HG03460 (cell line): ENCODE measurements around the gene PNKD.
"Not testable (repeated sequence)": the region's sequence is repeated elsewhere in the genome, so short reads cannot be mapped to it uniquely, and the experiment has no call there.

Experiments
- ATAC-seq: cut with Tn5 transposase; IDR thresholded peaks from one replicate; pipeline ENCODE4 v1.9.1; 2021; ENCODE audit not compliant: unreplicated experiment

PNKD gene

DNA sequence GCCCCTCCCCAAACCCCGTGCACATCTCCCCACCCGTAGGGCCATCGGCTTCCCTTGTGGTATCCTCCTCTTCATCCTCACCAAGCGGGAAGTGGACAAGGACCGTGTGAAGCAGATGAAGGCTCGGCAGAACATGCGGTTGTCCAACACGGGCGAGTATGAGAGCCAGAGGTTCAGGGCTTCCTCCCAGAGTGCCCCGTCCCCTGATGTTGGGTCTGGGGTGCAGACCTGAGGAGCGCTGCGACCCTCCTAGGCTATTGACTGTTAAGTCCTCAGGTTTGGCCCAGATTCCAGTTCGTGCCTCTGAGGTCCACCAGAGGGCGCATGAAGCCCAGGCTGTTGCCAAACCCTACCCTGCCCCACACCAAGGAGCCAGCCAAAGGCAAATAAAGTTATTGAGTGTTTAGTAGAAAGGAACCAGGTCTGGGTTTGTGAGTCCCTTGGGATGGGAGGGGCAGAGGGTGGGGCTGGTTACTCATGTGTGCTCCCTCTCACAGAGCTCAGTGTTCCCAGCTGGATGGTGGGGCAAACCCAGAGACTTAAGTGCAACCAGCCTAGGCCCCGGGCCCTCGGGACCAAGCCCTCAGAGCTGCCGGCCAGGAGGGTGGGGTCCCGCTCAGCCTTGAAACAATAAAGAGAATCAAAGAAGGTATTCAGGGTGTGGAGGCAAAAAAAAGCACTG, 2.4 kb downstream of the PNKD start:
- peak; percentile 21 for ATAC-seq

DNA sequence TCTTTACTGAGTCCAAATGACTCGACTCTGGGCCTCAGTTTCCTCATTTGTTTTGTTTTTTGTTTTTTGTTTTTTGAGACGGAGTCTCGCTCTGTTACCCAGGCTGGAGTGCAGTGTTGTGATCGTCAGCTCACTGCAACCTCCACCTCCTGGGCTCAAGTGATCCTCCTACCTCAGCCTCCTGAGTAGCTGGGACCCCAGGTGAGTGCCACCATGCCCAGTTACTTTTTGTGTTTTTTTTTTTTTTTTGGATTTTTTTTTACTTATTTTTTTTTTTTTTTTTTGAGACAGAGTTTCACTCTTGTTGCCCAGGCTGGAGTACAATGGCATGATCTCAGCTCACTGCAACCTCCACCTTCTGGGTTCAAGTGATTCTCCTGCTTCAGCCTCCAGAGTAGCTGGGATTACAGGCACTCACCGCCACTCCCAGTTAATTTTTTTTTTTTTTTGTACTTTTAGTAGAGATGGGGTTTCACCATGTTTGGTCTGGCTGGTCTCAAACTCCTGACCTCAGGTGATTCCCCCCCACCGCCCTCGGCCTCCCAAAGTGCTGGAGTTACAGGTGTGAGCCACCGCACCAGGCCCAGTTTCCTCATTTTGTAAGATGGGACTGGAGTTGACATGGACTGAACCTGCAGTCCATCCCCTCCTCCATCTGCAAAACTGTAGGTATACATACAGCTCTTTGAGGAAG, 3.0 kb downstream of the PNKD start:
- not testable (repeated sequence) for ATAC-seq

DNA sequence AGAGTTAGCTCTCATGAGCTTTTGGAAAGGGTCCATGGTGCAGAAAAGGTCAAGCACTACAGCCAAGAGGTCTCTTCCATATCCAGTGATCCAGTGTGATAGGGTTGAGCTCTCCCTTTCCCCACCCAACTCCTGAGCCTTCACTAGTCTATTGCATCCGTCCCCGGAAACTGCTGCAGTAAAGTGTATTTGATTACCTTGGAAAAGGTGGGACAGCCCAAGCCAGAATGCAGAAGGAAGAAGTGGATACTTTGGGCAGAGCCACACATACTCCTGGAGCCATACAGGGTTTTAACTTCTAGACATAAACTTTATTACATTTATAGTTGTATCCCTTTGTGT, 3.6 kb downstream of the PNKD start:
- ATAC-seq: no peak

DNA sequence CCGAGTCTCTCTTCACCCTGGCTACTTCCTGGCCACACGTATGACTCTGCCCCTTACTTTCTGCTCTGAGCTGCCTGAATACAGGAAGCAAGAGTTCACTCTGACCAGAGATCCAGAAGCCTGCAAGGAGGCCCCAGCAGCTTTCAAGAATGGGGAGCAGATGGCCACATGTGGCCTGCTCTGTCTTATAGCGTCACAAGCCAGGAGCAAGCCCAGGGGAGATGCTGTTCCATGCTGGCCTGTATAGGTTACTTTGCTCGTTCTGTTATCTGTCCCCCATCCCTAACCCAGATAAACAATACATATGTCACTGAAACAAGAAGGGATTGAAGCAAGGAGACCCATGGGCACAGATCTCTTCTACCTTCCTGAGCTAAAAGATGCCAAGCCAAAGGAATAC, 4.3 kb downstream of the PNKD start:
- no peak for ATAC-seq

DNA sequence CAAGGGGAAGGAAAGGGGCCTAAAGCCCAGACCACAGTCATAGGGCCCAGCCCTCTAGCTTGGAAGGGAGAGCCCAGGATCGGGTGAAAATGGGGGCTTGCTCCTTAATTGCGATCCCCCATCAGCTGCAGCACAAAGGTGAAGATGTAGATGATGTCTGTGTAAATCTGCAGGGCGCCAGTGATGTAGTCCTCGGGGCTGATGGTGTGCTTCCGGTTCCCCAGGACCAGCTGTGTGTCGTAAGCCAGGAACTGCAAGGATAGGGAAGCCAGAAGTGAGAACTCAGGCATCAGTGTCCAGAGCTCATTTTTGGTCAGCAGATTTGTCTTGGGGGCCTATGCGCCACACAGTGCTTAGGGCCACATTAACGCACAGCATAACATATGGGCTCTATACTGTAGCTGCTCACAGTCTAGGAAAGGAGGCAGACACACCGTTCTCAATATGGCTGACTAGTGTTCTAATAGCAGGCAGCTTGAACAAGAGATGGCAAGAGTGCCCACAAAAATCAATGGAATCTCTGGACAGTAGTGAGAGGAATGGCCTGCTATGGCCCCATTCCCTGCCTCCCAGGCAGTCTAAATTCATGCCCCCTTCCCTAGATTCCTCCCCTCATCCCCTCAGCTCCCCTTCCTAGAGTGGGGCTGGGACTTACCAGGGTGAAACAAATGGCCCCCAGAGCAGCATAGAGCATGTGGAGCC, 5.2 kb downstream of the PNKD start:
- ATAC-seq: no peak

DNA sequence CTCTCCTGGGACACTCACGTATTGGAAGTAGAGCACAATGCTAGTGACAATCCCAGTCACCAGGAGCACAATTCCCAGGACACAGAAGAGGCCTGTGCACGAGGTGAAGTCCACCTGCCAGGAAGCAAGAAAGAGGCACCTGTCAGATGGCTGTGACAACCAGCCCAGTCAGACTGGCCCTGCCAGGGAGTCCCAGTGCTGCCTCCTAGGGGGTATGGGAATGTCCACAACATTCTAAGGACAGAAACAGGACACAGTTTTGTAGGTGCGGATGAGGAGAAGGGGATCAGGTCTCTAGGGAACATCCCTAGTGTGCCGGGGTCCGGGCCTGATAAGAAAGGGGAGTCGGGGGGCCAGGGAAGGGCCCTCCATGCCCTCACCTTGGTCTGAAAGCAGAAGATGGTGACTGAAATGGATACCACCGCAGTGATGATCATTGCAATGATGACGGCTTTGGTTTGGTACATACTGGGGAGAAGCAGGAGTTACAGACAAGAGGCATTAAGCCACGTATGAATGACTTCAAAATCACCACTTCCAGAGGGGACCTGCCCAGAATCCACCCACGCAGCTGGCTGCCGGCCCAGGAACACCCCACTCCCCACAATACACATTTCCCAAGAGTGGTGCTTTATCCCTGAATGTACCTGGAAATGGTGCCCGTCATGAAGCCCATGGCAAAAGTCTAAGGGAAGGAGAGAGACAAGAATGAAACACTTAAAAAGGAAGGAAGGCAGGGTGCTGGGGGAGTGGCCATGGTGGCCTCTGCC, 6.9 kb downstream of the PNKD start:
- no peak for ATAC-seq

DNA sequence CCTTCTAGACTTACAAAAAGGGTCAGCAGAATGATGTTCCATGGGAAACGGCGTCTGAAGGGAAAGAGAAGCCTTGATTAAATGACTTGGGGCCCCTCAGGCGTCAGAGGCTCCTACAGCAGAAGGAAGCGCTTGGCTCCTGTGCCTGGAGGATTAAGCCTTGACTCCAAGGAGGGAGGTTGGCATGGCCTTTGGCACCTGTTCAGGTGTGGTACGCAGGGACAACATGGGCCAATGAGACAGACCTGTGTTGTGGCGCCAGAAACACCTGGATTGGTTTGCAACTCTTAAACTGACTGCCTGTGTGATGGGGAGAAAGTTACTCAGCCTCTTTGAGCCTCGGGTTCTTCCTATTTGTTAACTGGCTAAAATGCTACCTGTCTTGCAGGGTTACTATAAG, 7.6 kb downstream of the PNKD start:
- ATAC-seq: no peak

DNA sequence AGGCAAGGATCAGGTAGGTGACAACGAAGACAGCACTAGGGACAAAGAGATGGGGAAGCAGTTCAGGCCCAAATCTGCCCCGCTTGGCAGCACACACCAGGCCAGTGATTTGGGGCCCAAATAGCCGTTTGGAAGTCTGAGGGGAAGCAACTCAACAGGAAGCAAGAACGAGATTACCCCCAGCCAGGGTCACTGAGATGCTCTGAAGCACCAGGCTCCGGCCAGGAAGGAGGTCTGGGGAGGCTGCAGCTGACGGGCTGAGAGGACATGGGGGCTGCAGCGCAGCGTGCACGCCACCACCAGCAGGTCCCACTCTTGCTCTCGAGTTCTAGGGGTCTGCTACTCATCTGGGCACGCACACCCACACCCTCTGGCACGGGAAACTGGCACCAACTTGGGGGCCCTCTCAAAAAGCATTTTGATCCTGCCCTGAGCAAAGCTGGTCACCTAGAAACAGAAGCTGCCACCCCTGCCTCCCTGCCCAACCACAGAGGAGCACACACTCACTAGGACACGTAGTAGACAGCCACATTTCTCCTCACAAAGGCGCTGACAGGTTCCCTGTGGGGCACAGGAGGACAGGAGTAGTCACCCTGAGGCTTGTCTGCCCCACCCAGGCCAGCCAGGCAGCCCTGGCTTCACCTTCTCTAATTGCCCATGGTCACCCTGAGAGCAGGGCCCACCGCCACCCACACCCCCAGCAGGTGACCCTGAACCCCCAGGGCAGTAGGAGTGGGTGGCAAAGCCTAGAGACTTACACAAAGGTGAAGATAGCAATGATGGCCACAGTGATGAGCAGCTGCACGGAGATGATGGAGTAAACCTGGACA, 8.4 kb downstream of the PNKD start:
- ATAC-seq: no peak

DNA sequence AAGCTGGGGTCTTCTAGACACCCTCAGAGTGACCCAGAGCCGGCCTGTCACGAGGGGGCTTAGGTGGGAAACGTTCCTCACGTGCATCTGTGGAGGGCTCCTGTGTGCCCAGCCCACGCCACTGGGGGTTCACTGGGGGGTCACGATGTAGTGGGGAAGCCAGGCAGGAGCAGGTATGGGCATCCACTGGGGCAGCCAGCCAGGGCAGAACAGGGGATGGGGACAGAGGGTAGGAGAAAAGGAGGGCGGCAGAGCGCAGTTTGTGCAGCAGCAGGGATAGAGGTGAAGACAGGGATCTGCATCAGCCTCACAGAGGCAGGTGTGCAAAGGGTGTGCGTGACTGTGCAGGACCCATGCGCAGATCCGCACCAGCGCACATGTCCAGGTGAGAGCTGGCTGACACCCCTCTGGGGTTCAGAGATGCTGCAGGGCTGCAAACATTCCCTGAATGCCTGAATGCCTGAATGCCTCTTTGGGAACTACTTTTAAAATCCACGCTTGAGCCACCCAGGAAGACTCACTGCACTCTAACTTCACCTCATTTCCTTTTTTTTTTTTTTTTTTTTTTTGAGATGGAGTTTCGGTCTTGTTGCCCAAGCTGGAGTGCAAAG, 10.0 kb downstream of the PNKD start:
- no peak for ATAC-seq

DNA sequence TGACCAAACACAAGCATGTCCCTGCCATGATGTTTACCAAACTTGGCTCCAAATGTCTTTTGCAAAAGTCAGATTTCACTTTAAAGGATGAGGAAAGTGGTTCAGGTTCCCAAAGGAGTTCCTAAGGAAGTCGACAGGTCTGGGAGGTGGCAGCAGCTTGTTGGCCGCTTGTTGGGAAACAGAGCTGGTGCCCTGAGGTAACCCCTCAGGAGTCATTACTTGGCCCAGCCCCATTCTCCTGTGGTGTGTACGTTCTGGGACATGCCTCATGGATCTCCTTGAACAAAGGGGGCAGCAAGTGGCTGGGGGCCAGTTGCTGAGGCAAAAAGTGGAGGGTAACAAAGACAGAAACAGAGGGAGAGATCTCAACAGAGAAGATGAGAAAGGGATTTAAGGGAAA, 11.1 kb downstream of the PNKD start:
- no peak for ATAC-seq

DNA sequence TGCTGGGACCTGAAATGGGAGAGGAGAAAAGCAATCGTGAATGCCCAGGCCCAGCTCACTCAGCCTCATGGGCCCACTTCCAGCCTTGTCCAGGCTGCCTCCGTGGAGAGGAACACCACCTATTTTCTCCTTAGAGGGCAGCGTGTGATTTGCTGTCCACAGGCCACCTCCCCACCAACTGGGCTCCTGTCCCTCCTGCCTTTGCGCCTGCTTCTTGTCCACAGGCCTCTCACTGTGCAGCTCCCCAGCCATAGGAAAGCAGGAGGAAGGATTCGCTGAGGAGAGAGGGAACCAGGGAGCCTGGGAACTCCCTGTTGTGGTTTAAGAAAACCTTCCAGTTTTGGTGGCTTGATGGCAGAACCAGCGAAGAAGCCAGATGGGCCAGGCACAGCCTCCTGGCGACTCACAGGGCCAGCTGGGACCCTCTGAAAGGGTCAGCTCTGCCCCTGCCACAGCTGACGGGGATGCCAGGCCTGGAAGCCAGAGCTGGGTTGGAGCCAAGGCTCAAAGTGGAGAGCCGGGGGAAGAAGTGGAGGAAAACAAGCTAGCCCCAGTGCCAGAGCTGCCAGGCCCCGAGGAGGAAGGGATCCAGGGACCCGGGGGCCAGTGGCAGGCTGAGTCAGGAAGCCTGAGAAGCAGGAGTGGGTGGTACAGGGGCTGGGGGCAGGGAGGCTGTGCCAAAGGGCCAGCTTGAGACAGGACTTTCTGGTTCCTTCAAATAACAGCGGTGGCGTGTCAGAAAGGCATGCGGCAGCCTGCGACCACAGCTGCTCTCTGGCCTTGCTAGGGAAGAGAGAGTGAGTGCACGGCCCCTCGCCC, 12.1 kb downstream of the PNKD start:
- no peak for ATAC-seq

DNA sequence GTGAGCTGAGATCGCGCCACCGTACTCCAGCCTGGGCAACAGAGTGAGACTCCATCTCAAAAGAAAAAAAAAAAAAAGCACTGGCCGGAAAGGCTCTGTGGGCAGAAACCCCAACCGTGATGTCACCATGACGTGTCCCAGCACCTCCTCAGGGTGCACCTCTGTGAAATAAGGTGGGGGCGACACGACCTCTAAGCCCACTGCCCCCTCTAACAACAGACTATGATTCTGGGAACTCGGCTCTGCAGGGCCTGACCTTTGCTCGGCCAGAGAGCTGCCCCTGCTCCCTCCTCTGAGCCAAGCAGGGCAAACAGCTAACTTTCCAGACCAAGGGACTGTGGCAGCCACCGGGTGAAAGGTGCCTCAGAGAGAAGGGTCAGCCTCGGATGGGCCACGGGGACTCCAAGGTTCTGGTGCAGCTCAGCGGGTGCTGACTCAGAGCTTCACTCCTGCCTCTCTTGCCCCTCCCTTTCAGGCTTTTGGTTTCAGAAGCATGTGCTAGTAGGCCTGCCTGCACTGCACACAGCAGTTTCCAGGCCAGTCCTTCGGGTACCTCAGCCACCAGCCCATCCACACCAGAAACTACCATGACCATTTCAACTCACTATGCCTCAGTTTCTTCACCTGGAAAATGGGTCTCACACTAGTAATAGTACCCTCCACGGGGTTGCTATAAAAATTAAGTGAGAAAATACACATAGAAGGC, 13.9 kb downstream of the PNKD start:
- no peak for ATAC-seq

DNA sequence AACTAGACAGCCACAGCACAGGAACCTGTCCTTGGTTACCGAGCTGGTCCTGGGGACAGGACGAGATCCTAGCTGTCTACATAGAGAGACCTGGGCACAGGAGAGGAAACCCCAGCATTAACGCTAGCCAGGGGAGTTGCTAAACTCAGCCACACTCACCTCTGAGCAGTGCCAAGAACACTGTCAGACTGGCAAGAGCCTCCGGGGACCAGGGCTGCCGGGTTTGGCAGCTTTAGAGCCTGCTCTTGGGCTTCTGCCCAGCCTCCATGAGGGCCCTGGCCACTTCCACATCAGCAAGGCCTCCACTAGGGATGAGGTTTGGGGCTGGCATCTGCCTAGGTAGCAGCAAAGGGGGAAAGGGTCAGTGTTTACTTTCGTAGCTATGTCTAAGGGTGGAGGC, 15.3 kb downstream of the PNKD start:
- ATAC-seq: no peak

DNA sequence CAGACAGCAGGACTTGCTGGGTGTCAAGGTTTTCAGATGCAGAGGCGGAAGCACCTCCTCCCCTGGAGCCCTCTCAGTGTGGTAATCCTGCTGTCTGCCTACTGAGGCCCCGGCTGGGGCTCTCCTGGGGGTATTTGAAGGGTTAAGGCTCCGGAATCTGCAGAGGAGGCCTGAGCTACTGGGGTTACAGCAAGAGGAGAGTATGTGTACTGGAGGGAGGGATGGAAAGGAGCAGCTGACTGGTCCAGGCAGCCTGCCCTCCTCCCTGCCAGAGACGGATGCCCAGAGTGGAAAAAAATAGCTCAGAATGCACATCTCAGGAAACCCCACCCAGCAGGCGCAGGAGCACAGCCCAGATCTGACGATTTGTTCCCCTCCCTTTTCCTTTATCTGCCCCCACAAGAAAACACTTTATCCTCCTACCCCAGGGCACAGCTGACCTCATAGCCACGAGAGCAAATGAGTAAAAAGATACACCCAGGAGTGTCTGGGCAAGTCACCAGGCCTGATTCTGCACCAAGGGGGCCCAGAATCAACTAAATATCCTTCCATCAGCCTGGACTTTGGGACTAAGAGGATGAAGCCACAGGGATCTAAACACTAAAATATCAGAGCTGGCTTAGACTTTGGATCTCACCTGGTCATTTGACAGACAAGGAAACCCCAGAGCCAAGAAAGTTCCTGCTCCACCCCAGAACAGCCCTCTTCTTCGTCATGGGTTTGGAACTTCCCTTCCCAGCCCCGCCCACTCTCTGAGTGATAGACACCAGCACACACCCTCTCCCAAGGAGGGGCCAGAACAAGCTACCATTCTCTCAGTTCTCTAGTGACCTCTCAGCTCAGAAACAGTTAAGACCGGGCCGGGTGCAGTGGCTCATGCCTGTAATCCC, 16.5 kb downstream of the PNKD start:
- peak; percentile 67 for ATAC-seq

DNA sequence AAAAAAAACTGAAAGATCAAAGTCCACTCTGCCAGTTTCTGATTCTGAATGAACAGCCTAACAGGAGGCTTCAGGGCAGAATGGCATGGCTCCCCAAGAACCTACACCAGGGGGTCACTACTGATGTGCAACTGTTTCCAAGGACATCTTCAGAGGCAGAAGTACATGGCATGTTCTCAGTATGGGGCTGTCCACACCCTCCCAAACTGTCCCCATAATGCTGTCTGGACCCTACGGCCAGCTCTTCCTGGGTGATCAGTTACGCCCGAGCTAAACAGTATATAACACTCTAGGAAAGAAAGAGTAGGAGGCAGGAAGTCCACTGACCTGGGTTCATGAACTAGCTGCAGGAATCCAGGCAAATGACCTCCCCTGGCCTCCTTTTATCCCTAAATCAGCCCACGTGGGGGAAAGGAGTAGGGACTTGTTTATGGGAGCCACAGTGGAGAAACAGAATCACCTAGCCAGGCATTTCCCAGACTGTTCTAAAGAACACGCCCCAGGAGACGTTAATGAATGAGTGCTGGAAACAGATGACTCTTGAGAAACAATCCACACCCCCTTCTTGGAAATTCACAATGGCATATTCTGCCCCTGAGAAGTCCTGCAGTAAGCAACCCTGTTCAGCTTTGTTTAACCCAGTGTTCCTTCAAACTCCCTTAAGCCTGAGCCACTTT, 19.5 kb downstream of the PNKD start:
- ATAC-seq: no peak

DNA sequence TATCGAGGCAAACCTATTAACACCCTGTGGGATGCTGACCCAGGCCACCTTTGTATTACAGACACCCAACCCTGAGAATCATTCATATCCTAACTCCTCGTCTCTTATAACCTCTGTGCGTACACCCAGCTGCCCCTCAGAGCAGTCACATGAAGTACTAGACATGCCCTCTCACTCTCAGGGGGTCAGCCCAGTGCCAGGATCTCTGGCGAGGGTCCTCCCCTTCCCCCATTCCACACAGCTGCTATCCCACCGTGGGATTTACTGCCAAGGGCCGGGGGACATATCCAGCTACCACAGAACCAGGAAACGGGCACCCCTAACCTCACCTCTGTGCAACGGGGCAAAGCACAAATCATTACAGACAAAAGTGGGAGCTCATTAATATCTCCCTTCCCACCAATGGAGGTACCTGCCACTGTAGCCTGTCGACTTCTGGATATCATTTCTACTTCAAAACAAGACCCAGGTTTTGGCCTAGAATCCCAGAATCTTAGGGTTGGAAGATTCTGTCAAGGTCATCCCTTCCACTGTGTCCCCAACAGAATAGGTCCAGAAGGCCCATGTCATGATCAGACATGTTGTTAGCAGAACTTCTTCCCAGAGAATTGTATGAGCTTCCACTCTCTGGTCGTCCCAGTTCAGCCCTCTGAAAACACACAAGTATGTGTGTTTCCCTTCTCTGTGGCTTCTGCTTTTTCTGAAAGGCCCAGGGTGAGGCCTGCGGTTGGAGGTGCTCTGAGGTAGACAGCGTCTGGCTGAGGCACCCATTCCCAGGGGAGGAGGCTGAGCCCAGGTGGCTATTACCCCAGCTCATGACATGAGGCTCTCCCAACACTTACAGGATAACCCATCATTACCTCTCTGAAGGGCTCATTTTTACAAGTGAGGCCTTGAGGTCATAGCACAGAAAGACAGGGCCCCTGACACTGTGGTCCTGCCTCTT, 20.3 kb downstream of the PNKD start:
- ATAC-seq: peak; percentile 61
